HG02970 (cell line): ENCODE results near the gene RANBP10.
"Not testable (repeated sequence)": the region's sequence is repeated elsewhere in the genome, so short reads cannot be mapped to it uniquely, and the experiment has no call there.

Experiments used
- ATAC-seq: cut with Tn5 transposase; IDR thresholded peaks from one replicate; pipeline ENCODE4 v1.9.1; 2021; ENCODE audit warnings: mild to moderate bottlenecking, moderate library complexity, moderate number of reproducible peaks; ENCODE audit not compliant: unreplicated experiment, low FRiP score

Gene RANBP10

GRCh38 chr16:67719778-67720144 is 86.6 kb downstream of the RANBP10 start:
- ATAC-seq = peak; percentile 6

- ATAC-seq = peak; percentile 93
Measured at GRCh38 chr16:67719048-67719777, 87.1 kb downstream of the RANBP10 start, which contains the start of gene GFOD2. GFOD2 (minus strand) TSS chr16:67719316; CDS start chr16:67685715, 33,601 bp downstream.

GRCh38 chr16:67718668-67719047 is 87.7 kb downstream of the RANBP10 start:
- ATAC-seq = peak; percentile 4

GRCh38 chr16:67716097-67716496 is 90.3 kb downstream of the RANBP10 start:
- no peak for ATAC-seq

- ATAC-seq = no peak
Measured at GRCh38 chr16:67714522-67714921, 91.8 kb downstream of the RANBP10 start.

GRCh38 chr16:67713647-67714273 is 92.6 kb downstream of the RANBP10 start:
- no peak for ATAC-seq

- ATAC-seq = no peak
Measured at GRCh38 chr16:67710607-67711006, 95.8 kb downstream of the RANBP10 start.

- ATAC-seq = no peak
Measured at GRCh38 chr16:67709050-67709449, 97.3 kb downstream of the RANBP10 start.

- ATAC-seq = no peak
Measured at GRCh38 chr16:67708368-67708771, 98.0 kb downstream of the RANBP10 start.

- ATAC-seq = no peak
Measured at GRCh38 chr16:67707790-67708189, 98.6 kb downstream of the RANBP10 start.

GRCh38 chr16:67707210-67707609 is 99.2 kb downstream of the RANBP10 start:
- no peak for ATAC-seq

- ATAC-seq = no peak
Measured at GRCh38 chr16:67704110-67704509, 102.2 kb downstream of the RANBP10 start.

GRCh38 chr16:67703626-67704025 is 102.7 kb downstream of the RANBP10 start:
- ATAC-seq = no peak

GRCh38 chr16:67702130-67702529 is 104.2 kb downstream of the RANBP10 start:
- ATAC-seq = no peak

- no peak for ATAC-seq
Measured at GRCh38 chr16:67701420-67701819, 104.9 kb downstream of the RANBP10 start.

- no peak for ATAC-seq
Measured at GRCh38 chr16:67699265-67699664, 107.1 kb downstream of the RANBP10 start.

GRCh38 chr16:67697422-67698185 is 108.8 kb downstream of the RANBP10 start:
- ATAC-seq = no peak

GRCh38 chr16:67694611-67695010 is 111.7 kb downstream of the RANBP10 start:
- ATAC-seq = no peak

GRCh38 chr16:67693517-67694285 is 112.7 kb downstream of the RANBP10 start:
- not testable (repeated sequence) for ATAC-seq

GRCh38 chr16:67685388-67686112 is 120.8 kb downstream of the RANBP10 start:
- ATAC-seq = no peak
